GM19025 (cell line): ENCODE data around the gene ARHGEF40.

Source experiments
- ATAC-seq: cut with Tn5 transposase; IDR thresholded peaks from one replicate; pipeline ENCODE4 v1.9.1; 2021; ENCODE audit warnings: mild to moderate bottlenecking, low read depth, moderate library complexity; ENCODE audit not compliant: unreplicated experiment

ARHGEF40 gene

DNA sequence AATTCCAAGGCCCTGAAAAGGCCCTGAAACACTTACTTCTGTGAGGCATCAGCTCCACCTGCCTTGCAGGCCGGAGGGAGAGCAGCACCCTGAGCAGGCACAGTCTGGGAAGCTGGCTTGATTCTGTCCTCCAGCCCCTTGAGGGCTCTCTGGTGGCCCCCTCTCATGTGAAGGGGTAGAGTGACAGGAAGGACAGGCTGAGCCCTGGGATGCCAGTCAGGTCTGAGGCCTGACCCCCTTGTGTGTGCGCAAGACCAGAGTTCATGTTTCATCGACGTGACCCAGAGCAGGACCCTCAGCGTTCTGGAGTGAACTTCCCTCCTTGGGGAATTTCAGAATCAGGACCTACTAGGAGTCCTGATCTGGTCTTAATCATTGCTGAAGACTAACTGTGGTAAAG is 11.2 kb upstream of the ARHGEF40 start:
- ATAC-seq, result no peak

DNA sequence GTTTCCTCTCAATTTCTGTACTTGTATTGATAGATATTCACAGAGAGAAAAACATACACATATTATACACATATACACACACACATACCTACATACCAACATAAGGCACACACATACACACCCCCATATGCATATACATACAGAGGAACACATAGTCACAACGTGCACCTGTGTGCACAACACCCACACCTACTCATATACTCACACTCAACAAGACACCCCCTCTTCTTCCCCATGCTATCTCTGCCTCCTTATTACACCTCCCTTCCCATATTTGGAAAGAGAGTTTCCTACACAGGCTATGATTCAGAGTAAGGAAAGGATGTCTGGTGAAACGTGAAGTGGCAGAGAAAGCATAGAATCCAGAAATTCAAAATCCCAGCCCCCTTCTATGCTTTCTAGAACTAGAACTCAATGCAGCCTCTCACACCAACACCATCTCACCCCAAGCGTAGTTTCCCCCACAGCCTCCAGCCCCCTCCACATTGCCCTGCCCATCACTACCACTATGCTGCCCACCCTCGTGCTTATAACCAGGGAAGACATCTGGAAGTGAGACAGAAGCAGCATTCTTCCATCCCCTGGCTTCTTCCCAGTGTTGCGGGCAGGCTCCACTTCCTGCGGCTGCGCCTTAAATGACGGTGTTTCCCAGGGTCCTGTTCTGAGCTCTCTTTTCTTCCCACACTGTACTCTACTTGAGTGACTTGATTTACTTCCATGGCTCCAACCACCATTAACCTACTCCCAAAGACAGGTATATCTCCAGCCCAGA is 10.1 kb upstream of the ARHGEF40 start:
- ATAC-seq, result no peak

DNA sequence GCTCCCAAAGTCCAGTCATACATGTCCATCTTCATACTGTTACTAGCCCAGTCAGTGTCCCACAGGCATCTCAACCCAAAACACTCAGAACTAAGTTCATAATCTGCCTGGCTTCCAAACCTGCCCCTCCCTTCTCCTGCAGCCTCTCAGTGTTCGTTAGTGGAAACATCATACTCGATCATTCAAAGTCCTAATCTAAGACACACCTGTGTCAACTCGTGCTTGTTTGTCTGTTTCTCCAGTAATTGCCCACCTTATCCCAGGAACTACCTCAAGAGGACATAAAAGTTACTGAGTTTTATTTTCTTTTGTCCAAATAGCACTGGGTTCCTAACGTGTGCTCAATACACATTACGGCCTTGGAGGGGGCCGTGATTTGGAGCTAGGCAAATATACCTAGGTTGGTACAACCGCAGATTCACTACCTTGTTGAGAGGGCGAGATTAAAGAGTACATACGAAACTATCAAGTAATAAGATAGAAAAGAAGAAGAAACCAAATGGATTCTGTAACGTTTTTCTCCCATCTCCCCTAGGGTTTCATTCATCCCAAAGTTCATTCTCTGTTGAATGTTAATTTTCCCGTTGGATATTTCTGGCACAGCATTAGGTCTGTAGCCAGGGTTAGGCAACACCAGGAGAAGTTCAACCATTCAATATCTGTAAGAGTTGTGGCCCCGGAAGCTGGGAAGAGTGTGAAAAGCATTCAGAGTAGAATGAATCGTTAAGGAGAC is 9.3 kb upstream of the ARHGEF40 start:
- ATAC-seq, result no peak

DNA sequence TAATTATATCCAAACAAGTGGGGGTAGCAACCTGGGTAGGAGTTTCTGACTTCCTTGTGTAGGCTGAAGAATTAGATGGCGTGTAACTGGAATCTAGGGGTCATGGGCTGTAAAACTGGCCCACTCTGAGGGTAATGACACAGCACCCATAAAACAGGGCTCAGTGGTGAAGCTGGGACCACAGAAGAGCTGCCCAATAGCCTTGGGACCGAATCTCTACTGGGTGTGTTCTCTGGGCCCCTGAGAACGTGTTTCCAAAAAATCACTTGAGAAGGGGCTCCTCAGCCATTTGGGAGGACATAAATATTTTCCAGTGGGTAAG is 8.8 kb upstream of the ARHGEF40 start:
- ATAC-seq, result no peak

DNA sequence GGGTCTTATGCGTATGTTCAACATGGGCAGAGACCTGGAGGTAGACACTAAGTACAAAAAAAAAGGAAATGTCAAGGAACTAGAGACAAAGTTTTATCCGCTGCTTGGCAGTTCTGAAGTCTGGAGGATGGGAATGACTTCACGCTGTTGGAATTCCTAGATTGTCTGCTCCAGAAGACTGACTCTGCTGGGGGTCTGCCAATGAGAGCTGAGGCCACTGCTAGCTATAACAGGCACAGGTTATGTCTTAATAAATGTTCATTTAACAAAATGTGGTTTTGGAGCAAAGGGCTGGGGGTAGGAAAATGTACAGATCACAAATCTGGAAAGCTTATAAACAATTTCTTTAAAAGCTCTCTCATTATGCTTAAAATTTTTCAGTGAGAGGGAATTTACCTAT is 6.6 kb upstream of the ARHGEF40 start:
- no peak for ATAC-seq

DNA sequence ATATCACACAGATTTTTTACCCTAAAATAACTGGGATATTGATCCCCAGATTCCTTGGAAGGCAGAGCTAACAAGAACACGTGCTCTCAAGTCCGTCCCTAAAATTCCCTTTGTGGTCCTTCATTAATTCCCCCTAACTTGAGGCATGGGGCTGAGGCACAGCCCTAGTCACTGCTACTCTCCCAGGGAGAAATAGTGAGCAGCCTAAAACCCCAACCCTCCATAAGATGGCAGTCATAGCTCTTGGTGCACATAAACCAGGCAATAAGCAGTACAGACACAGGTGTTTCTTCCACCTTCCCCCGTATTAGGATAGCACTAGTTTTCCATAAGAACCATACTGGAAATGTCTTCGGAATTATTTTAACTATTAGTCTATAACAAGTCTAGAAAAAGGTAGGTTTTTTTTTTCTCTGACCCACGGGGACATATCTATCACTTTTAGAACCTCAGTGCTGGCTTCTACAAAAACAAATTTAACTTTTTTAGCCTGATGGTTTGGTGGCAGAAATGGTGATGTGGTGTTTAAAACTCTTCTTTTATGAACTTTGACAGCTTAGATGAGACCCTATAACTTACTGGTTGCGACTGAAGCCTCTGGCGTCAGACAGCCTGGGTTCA is 3.1 kb upstream of the ARHGEF40 start:
- no peak for ATAC-seq

DNA sequence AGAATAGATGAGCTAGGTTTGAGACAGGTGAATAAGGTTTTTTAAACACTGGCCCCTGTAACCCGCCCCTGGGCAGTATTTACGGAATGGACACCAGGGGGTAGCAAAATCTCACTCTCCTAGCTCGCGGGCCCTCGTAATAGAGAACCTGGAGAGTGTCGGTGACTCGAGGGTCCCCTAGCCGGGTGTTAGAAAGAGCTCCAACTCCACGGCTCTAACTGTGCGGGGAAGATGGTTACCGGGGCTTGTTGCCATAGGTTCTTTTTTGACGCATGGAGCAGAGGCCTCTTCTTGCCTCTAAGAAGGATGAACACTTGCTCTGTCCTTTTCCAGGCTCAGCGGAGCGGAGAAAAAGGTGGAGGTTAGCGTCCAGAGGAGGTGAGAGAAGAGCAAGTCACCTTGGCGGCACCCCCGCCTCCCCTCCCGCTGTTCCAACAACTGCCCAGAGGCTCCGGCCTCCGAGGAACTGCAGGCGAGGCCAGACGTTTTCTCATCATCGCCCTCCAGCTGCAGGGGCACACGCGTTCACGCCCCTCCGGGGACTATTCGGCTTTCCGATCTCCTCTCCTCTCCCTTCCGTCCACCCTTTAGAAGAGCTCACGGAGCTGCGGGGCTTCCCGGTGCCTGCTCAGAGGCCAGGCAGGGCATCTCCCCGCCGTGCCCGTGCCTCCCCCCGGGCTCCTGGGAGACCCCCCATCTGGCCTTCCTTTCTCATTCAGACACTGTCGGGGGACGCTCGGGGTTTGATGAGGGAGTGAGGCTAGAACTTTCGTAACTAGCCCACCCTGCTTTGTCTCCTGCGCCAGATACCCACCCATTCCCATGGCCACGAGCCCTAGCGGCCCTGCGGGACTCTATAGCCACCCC is 1.4 kb upstream of the ARHGEF40 start:
- no peak for ATAC-seq

DNA sequence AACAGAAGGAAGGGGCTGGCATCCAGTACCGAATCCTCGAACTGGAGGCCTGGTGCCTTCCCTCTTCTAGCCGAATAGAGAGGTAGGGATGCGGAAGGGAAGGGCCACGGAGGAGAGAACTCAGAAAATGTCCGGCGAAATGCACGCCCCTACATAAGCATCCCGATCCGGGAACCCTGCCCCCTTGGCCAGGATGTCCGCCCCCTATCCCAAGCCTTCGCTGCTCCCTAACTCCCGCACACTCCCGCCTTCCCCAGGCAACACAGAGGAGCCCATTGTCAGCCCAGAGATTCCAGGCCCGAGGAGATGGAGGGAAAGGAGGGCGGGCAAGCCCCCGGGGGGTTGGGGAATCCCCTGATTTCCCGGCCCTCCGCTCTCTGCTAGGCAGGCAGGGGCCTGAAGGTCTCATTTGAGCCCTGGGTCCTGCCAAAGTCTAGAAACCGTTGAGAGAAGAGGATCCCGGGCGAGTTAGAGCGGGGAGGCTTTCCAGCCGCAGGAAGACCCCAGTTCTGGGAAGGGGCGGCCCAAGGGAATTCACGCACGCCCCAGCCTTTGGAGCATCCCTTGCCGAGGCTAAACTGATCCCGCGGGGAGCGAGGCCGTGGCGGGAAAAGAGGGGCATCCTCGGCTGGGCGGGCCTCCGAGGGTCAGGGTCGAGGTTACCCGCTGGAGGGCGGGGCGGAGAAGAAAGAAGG is 569 bp upstream of the ARHGEF40 start:
- no peak for ATAC-seq

DNA sequence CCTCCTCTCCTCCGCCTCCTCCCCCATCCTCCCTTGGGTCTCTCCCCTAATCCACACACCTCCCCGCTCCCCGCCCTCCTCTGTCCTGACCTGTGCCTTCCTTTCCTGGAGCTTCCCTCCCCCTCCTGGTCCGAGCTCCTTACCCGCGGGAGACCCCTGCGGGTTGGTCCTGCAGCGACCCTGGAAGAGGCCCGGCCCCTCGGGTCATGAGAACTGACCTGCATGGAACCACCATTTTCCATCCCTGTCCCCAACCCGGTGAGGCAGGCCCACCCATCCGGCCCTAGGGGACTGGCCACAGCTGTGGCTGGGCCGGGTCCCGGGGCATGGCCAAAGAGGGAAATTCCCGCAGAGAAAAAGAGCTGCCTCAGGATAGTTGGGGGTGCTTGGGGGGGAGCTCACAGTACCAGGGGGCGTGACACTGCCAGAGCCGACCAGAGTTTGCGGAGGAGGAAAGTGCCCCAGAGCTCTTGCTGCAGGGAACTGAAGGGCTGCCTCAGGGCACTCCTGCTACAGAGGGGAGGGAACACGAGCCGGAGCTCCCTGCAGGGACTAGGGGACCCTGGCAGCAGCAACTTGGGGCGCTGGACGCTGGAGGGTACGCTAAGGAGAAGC is 613 bp downstream of the ARHGEF40 start:
- ATAC-seq, result peak; percentile 10

DNA sequence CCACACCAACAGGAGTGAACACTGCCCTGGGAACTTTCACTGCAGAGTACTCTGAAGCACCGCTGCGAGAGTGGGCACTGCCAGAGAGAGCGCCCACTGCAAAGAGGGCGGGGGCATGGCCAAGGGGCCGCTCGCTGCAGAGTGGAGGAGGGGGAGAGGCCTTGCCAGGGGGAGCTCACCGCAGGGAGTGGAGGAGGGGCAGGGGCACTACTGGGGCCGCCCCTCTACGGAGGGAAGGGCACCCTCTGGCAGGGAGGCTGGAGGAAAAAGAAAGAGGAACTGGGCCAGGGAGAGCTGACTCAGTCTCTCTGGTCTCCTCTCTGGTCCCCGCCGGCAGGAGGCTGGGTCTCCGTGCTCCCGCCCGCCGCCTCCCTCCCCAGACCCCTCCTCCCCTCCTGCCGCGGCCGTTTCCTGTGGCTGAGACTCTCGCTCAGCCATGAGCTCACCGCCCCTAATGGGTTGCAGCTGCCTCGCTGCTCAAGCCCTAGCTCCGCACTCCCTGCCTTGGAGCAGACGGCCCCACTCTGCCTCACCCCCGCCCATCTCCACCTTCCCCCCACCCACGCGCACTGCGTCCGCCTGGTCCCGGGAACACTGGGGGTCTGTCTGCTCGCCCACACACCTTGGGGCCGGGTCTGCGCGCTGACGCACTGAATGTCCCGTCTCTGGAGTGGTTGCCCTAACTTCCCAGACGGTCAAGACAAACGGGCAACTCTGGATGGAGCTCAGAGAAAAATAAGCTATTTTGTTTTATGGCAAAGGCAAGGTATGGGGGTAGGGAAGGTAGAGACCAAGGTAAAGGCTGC is 1.3 kb downstream of the ARHGEF40 start:
- peak; percentile 76 for ATAC-seq

DNA sequence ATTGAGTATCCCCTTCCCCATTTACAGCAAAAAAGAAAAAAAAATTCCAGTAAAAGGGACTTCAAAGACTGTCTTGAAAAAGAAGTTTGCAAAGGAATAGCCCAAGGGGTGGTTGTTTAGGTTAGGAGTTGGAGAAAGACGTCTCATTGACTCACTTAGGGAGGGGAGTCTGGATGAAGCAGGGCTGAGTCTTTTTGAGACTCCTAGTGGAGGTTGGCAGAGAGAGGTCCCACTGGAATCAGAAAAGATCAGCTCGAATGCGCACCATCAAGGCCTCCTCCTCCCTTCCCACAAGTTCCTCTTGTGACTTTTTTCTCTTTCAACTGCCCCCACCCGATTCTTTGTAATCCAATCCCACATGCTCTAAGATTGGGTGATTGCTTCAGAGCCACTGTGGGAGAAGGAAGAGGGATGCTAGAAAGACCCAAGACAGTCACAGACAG is 1.9 kb downstream of the ARHGEF40 start:
- no peak for ATAC-seq

DNA sequence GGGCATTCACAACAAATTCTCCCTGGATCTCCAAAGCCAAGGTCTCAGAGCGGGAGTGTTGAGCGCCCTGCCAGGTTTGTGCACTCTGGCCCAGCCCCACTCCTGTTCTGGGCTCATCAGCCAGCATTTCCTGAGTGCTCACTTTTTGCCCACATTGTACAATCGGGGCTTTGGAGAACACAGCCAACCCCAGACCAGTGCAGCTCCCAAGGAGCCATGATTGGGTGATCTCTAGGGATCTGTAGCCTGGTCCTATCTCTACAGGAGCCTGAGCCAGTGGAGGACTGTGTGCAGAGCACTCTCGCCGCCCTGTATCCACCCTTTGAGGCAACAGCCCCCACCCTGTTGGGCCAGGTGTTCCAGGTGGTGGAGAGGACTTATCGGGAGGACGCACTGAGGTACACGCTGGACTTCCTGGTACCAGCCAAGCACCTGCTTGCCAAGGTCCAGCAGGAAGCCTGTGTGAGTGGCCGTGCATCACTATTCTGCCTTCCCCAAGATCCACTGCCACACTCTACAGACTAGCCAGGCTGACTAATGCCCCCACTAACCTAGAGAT is 2.8 kb downstream of the ARHGEF40 start:
- no peak for ATAC-seq

DNA sequence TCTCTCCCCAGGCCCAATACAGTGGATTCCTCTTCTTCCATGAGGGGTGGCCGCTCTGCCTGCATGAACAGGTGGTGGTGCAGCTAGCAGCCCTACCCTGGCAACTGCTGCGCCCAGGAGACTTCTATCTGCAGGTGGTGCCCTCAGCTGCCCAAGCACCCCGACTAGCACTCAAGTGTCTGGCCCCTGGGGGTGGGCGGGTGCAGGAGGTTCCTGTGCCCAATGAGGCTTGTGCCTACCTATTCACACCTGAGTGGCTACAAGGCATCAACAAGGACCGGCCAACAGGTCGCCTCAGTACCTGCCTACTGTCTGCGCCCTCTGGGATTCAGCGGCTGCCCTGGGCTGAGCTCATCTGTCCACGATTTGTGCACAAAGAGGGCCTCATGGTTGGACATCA is 3.8 kb downstream of the ARHGEF40 start:
- no peak for ATAC-seq

DNA sequence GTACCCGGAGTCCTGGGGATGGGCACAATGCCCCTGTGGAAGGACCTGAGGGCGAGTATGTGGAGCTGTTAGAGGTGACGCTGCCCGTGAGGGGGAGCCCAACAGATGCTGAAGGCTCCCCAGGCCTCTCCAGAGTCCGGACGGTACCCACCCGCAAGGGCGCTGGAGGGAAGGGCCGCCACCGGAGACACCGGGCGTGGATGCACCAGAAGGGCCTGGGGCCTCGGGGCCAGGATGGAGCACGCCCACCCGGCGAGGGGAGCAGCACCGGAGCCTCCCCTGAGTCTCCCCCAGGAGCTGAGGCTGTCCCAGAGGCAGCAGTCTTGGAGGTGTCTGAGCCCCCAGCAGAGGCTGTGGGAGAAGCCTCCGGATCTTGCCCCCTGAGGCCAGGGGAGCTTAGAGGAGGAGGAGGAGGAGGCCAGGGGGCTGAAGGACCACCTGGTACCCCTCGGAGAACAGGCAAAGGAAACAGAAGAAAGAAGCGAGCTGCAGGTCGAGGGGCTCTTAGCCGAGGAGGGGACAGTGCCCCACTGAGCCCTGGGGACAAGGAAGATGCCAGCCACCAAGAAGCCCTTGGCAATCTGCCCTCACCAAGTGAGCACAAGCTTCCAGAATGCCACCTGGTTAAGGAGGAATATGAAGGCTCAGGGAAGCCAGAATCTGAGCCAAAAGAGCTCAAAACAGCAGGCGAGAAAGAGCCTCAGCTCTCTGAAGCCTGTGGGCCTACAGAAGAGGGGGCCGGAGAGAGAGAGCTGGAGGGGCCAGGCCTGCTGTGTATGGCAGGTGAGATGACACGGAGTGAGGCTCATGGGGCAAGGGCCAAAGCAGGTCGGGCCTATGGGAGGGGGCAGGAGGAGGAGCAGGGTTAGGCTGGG is 4.5 kb downstream of the ARHGEF40 start:
- ATAC-seq, result no peak

DNA sequence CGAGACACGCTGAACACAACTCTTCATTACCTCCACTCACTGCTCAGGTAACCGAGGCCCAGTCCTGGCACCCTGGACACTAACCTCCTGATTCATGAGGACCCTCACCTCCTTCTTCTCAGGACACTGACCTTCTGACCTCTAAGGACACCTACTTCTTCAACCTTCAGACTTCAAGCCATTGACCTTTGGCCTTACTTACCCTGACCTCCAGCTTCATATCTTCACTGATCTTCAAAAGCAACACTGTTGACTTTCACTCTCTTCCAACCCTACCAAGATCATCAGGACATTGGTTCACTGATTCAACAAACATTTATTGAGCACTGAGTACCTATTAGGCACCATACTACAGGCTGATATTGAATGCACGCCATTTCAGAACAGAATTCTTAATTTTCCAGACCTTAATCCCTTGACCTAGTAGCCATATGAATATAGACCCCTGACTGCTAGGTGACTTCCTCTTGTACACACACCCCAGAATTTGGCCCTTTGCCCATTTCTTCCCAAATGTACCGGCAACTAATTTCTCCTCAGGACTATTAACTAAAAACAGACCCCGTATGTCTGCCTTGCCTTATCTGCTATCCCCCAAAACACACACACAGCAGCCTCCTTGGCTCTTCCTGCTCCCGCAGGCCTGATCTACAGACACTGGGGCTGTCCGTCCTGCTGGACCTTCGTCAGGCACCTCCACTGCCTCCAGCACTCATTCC is 5.8 kb downstream of the ARHGEF40 start:
- ATAC-seq, result no peak

DNA sequence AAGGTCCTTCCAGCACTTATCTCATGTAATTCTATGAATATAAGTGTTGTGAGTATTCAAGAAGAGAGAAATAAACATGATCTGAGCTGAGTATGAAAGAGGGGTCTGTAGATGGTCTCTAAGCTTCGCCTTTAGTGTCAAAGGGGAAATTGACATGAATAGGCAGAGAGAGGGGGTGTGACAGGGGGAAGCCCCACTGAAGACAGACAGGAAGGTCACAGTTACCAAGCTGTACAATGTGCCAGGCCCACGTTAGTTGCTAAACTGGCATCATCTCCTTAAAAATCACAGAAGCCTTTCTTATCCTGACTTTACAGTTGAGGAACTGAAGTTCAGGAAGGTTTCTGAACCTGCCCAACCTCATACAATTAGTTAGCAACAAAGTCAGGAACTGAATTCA is 7.6 kb downstream of the ARHGEF40 start:
- ATAC-seq, result no peak

DNA sequence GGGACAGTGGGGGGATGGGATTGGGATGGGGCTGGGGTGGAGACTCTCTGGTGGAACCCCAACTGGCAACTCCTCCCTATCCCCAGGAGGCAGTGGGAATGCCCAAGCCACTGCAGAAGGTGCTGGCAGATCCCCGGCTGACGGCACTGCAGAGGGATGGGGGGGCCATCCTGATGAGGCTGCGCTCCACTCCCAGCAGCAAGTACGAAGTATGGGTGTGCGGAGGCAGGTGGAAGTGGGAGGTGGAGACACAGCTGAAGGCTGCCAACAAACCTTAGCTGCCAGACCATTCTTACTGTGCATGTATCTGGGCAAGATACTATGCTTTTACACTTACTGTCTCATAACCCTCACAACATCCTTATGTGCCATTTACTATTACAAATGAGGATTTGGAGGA is 8.2 kb downstream of the ARHGEF40 start:
- ATAC-seq, result no peak
